A549 (cell line): ENCODE measurements around the gene SEPTIN11. TPM values are rescaled to one million over a fixed set of nuclear protein-coding genes. Genes with fewer than 3 reads are reported as not detected.

ENCODE experiments used
- ATAC-seq, 2 experiments: fragments of 200-7000 bp in 1 of 2; fragments of >200 bp in 1 of 2; cut with Nextera tagmentation in 1 of 2; cut with Tn5 transposase in 1 of 2; 3 replicates each; pipeline versions ENCODE4 v1.8.0 to v1.9.1; 2018 to 2020; ENCODE audit warnings: mild to moderate bottlenecking in 1 of 2, moderate library complexity in 1 of 2
- CTCF ChIA-PET: fragments of 300-600 bp; sonication (Branson Sonifier 250); formaldehyde crosslinking; extraction: SDS; loops from one replicate; lab custom pipeline; 2021; ENCODE audit warnings: antibody characterized with exemption, inconsistent platforms; lab: Yijun Ruan, JAX
- POLR2A ChIA-PET: fragments of 350-600 bp; formaldehyde crosslinking; extraction: SDS; loops from one replicate; lab custom pipeline; 2021; ENCODE audit warnings: antibody characterized with exemption, inconsistent platforms; lab: Yijun Ruan, JAX
- DNase-seq, 2 experiments: peaks; one replicate each; pipeline versions ENCODE4 v3.0.0 to v3.0.0-alpha.2; 2011 to 2016; ENCODE audit warnings: low read depth in 1 of 2, low spot score in 1 of 2
- FAIRE-seq: peaks from 2 replicates; lab custom pipeline; 2011; peaks lifted over from hg19 to GRCh38; lab: Jason Lieb, UNC
- H3K27ac ChIP-seq, 2 experiments: fragments of >200 bp; sonication (Bioruptor Twin); formaldehyde crosslinking; 3 replicates each; pipeline ENCODE4 v1.5.1; 2016 to 2017
- H3K4me1 ChIP-seq: fragments of >200 bp; sonication (Bioruptor Twin); formaldehyde crosslinking; 3 replicates; pipeline ENCODE4 v1.6.1; 2016
- H3K4me2 ChIP-seq: fragments of >200 bp; sonication (Bioruptor Twin); formaldehyde crosslinking; 3 replicates; pipeline ENCODE4 v1.6.1; 2016
- H3K4me3 ChIP-seq: fragments of >200 bp; sonication (Bioruptor Twin); formaldehyde crosslinking; 3 replicates; pipeline ENCODE4 v1.5.1; 2016
- H3K9me3 ChIP-seq: fragments of >200 bp; sonication (Bioruptor Twin); formaldehyde crosslinking; 3 replicates; pipeline ENCODE4 v1.6.1; 2016
- ATOH8 ChIP-seq: fragments of 250-450 bp; sonication (Bioruptor Pico); IDR thresholded peaks from 2 replicates; pipeline ENCODE4 v1.5.0; 2020; ENCODE audit warnings: low read depth, mild to moderate bottlenecking, moderate library complexity
- CBX2 ChIP-seq: fragments of 200-600 bp; sonication (generic); IDR thresholded peaks from 2 replicates; pipeline ENCODE4 v1.6.1; 2016; ENCODE audit warnings: low read depth, mild to moderate bottlenecking, borderline replicate concordance
- CEBPB ChIP-seq, 2 experiments: fragments of >200 bp in 1 of 2; sonication (Bioruptor Twin) in 1 of 2; formaldehyde crosslinking in 1 of 2; IDR thresholded peaks; 2 replicates each; pipeline ENCODE4 v1.6.1; 2012 to 2016
- CHD4 ChIP-seq: fragments of 200-600 bp; sonication (generic); IDR thresholded peaks from 2 replicates; pipeline ENCODE4 v1.6.1; 2016; ENCODE audit warnings: antibody characterized with exemption, mild to moderate bottlenecking, borderline replicate concordance
- EP300 ChIP-seq, 2 experiments: fragments of >200 bp; sonication (Bioruptor Twin); formaldehyde crosslinking; IDR thresholded peaks; 2 replicates in 1 of 2; 3 replicates in 1 of 2; pipeline ENCODE4 v1.6.1; 2016 to 2017
- ESRRA ChIP-seq: fragments of 150-350 bp; IDR thresholded peaks from 2 replicates; pipeline ENCODE4 v1.6.1; 2014; ENCODE audit warnings: mild to moderate bottlenecking, low read length, borderline replicate concordance
- FOXS1 ChIP-seq: fragments of 250-450 bp; sonication (Bioruptor Pico); IDR thresholded peaks from 2 replicates; pipeline ENCODE4 v1.5.0; 2020; ENCODE audit warnings: mild to moderate bottlenecking, moderate library complexity
- HOXB13 ChIP-seq: fragments of 250-450 bp; sonication (Bioruptor Pico); IDR thresholded peaks from 2 replicates; pipeline ENCODE4 v1.5.0; 2020; ENCODE audit warnings: low read depth, mild to moderate bottlenecking, moderate library complexity
- HOXB5 ChIP-seq: fragments of 250-450 bp; sonication (Bioruptor Pico); IDR thresholded peaks from 2 replicates; pipeline ENCODE4 v1.5.0; 2020; ENCODE audit warnings: mild to moderate bottlenecking, moderate library complexity
- JUN ChIP-seq, 2 experiments: fragments of >200 bp; sonication (Bioruptor Twin); formaldehyde crosslinking; IDR thresholded peaks; 2 replicates in 1 of 2; 3 replicates in 1 of 2; pipeline ENCODE4 v1.6.1; 2016 to 2017
- JUNB ChIP-seq: fragments of >200 bp; sonication (Bioruptor Twin); formaldehyde crosslinking; IDR thresholded peaks from 2 replicates; pipeline ENCODE4 v1.6.1; 2016
- KDM1A ChIP-seq: fragments of 200-600 bp; sonication (generic); IDR thresholded peaks from 2 replicates; pipeline ENCODE4 v1.6.1; 2016; ENCODE audit warnings: low read depth, mild to moderate bottlenecking
- KDM5A ChIP-seq: fragments of 200-600 bp; sonication (generic); IDR thresholded peaks from 2 replicates; pipeline ENCODE4 v1.6.1; 2016; ENCODE audit warnings: antibody characterized with exemption, mild to moderate bottlenecking
- MAFK ChIP-seq: fragments of 450-650 bp; IDR thresholded peaks from 2 replicates; pipeline ENCODE4 v1.6.1; 2014; ENCODE audit not compliant: partially characterized antibody
- MAX ChIP-seq: IDR thresholded peaks from 2 replicates; pipeline ENCODE4 v1.6.1; 2012
- MAZ ChIP-seq: fragments of 150-350 bp; IDR thresholded peaks from 2 replicates; pipeline ENCODE4 v1.6.1; 2014; ENCODE audit warnings: antibody characterized with exemption, low read depth, low read length, borderline replicate concordance
- MYC ChIP-seq: IDR thresholded peaks from 2 replicates; pipeline ENCODE4 v1.6.1; 2012; ENCODE audit warnings: mild to moderate bottlenecking, inconsistent platforms, low read length, improper control_type of control experiment, borderline replicate concordance
- NFE2L2 ChIP-seq: fragments of 150-350 bp; conservative IDR thresholded peaks from 2 replicates; pipeline ENCODE4 v1.6.1; 2014; ENCODE audit warnings: low read length
- NR3C1 ChIP-seq: fragments of >200 bp; sonication (Bioruptor Twin); formaldehyde crosslinking; IDR thresholded peaks from 3 replicates; pipeline ENCODE4 v1.6.1; 2017
- POLR2AphosphoS2 ChIP-seq: conservative IDR thresholded peaks from 2 replicates; pipeline ENCODE4 v1.6.1; 2012; ENCODE audit warnings: low read length, improper control_type of control experiment, inconsistent platforms
- RARB ChIP-seq: fragments of 250-450 bp; sonication (Bioruptor Pico); IDR thresholded peaks from 2 replicates; pipeline ENCODE4 v1.8.0; 2021; ENCODE audit warnings: mild to moderate bottlenecking, moderate library complexity
- RCOR1 ChIP-seq: fragments of 150-350 bp; IDR thresholded peaks from 2 replicates; pipeline ENCODE4 v1.6.1; 2014; ENCODE audit warnings: antibody characterized with exemption, low read length, low read depth
- SMC3 ChIP-seq: fragments of >200 bp; sonication (Bioruptor Twin); formaldehyde crosslinking; IDR thresholded peaks from 3 replicates; pipeline ENCODE4 v1.6.1; 2018; ENCODE audit warnings: inconsistent platforms
- TFCP2L1 ChIP-seq: fragments of 250-450 bp; sonication (Bioruptor Pico); IDR thresholded peaks from 2 replicates; pipeline ENCODE4 v1.5.0; 2021; ENCODE audit warnings: mild to moderate bottlenecking
- ZSCAN20 ChIP-seq: fragments of 250-450 bp; sonication (Bioruptor Pico); IDR thresholded peaks from 2 replicates; pipeline ENCODE4 v1.8.0; 2022; ENCODE audit warnings: mild to moderate bottlenecking, moderate library complexity
- WGBS: methylation state at CpG from one replicate; pipeline ENCODE4 v1.1.6; 2017; ENCODE audit errors: missing lambda C conversion rate; 5-methylcytosine and 5-hydroxymethylcytosine counted together
- polyA plus RNA-seq, 4 experiments: library from polyadenylated mRNA; depleted of rRNA in 3 of 4; stranded (reverse); fragments of >200 nt; fragmentation: RNase III in 1 of 4; extraction: RNeasy Plus Mini Kit Qiagen cat#74134 plus additional on column Dnase treatment in 1 of 4; gene quantifications; 2 replicates in 3 of 4; 3 replicates in 1 of 4; pipeline ENCODE4 v1.2.3, GENCODE V29; 2011 to 2017
- TF ChIP-seq, protein P1 (sequence below): fragments of 150-350 bp; IDR thresholded peaks from 2 replicates; pipeline ENCODE4 v1.6.1; 2014; ENCODE audit warnings: low read depth, mild to moderate bottlenecking, low read length
- TF ChIP-seq, protein P2 (sequence below): fragments of 200-600 bp; sonication (generic); IDR thresholded peaks from 2 replicates; pipeline ENCODE4 v1.6.1; 2016; ENCODE audit warnings: antibody characterized with exemption, mild to moderate bottlenecking, moderate library complexity
- TF ChIP-seq, protein P3 (sequence below): IDR thresholded peaks from 2 replicates; pipeline ENCODE4 v1.6.1; 2012

The SEPTIN11 gene
- polyA plus RNA-seq, 2 of the 4 experiments (the other 2 are of a cell fraction): 40.2 to 69.5 TPM

GRCh38 chr4:76969941-76970529 is 20.5 kb downstream of the SEPTIN11 start:
- no peak for FAIRE-seq
- no peak for ATAC-seq
- Histone ChIP-seq H3K9me3 (no peaks in the 10 kb centered on the region), H3K4me3 (no peak overlapping the region), H3K27ac (no peak overlapping the region), H3K4me2 (peak overlapping the region; percentile 34; the same call in 2 of the 3 replicates), H3K4me1 (peaks cover 13% of the 10 kb centered on the region; the same call in 2 of the 3 replicates)
- ChIA-PET CTCF (interaction anchor here (1.4 kb wide), 1 partner anchor 11 kb away, joined by 3 read pairs; no protein-coding TSS in a partner anchor), POLR2A (no interaction called here)
- TF ChIP-seq KDM5A (no peak), ZSCAN20 (CRISPR knock-in tag) (no peak), TFCP2L1 (CRISPR knock-in tag) (no peak), JUNB (no peak), CHD4 (no peak), HOXB13 (CRISPR knock-in tag) (no peak), MAX (no peak), CBX2 (no peak), MAFK (no peak), JUN (IDR thresholded peaks at IDR 0.05) (no peak), RARB (no peak), ATOH8 (CRISPR knock-in tag) (no peak), NFE2L2 (no peak), MYC (no peak)
- WGBS: 89% methylated on average over 5 of the region's 5 CpGs
- DNase-seq: no peak

- DNase-seq: no peak
- POLR2A ChIA-PET: no interaction called here
- peaks cover 13% of the 10 kb centered on the region; the same call in 2 of the 3 replicates for H3K4me1 ChIP-seq
- no peaks in the 10 kb centered on the region for H3K9me3 ChIP-seq
- TF ChIP-seq RCOR1 (no peak), TFCP2L1 (CRISPR knock-in tag) (no peak), JUN (IDR thresholded peaks at IDR 0.05) (no peak), NR3C1 (no peak), KDM1A (no peak), CEBPB (IDR thresholded peaks at IDR 0.05) (no peak), HOXB13 (CRISPR knock-in tag) (no peak), EP300 (IDR thresholded peaks at IDR 0.05) (no peak), FOXS1 (no peak), HOXB5 (CRISPR knock-in tag) (no peak), ESRRA (no peak), MAFK (no peak), RARB (no peak), MAZ (no peak), SMC3 (no peak), MYC (no peak), POLR2AphosphoS2 (no peak)
- TF ChIP-seq, protein P1, sequence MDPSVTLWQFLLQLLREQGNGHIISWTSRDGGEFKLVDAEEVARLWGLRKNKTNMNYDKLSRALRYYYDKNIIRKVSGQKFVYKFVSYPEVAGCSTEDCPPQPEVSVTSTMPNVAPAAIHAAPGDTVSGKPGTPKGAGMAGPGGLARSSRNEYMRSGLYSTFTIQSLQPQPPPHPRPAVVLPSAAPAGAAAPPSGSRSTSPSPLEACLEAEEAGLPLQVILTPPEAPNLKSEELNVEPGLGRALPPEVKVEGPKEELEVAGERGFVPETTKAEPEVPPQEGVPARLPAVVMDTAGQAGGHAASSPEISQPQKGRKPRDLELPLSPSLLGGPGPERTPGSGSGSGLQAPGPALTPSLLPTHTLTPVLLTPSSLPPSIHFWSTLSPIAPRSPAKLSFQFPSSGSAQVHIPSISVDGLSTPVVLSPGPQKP: no peak
- TF ChIP-seq, protein P2, sequence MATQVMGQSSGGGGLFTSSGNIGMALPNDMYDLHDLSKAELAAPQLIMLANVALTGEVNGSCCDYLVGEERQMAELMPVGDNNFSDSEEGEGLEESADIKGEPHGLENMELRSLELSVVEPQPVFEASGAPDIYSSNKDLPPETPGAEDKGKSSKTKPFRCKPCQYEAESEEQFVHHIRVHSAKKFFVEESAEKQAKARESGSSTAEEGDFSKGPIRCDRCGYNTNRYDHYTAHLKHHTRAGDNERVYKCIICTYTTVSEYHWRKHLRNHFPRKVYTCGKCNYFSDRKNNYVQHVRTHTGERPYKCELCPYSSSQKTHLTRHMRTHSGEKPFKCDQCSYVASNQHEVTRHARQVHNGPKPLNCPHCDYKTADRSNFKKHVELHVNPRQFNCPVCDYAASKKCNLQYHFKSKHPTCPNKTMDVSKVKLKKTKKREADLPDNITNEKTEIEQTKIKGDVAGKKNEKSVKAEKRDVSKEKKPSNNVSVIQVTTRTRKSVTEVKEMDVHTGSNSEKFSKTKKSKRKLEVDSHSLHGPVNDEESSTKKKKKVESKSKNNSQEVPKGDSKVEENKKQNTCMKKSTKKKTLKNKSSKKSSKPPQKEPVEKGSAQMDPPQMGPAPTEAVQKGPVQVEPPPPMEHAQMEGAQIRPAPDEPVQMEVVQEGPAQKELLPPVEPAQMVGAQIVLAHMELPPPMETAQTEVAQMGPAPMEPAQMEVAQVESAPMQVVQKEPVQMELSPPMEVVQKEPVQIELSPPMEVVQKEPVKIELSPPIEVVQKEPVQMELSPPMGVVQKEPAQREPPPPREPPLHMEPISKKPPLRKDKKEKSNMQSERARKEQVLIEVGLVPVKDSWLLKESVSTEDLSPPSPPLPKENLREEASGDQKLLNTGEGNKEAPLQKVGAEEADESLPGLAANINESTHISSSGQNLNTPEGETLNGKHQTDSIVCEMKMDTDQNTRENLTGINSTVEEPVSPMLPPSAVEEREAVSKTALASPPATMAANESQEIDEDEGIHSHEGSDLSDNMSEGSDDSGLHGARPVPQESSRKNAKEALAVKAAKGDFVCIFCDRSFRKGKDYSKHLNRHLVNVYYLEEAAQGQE: no peak
- TF ChIP-seq, protein P3, sequence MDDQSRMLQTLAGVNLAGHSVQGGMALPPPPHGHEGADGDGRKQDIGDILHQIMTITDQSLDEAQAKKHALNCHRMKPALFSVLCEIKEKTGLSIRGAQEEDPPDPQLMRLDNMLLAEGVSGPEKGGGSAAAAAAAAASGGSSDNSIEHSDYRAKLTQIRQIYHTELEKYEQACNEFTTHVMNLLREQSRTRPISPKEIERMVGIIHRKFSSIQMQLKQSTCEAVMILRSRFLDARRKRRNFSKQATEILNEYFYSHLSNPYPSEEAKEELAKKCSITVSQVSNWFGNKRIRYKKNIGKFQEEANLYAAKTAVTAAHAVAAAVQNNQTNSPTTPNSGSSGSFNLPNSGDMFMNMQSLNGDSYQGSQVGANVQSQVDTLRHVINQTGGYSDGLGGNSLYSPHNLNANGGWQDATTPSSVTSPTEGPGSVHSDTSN: no peak
- TF ChIP-seq, all 56 proteins: peak for 0
- Histone ChIP-seq H3K27ac (no peak overlapping the region), H3K4me2 (no peak overlapping the region), H3K4me3 (no peak overlapping the region)
- 87% methylated on average over 1 of the region's 1 CpG for WGBS
- CTCF ChIA-PET: no interaction called here
- ATAC-seq (no peak), FAIRE-seq (no peak)
These were observed 22.8 kb downstream of the SEPTIN11 start for GRCh38 chr4:76972306-76972705.
